Measurements from ENCODE around the gene SPDYE1.

GRCh38 chr7:44045226-44046014 is 47.7 kb downstream of the SPDYE1 start:
- no peak for TF ChIP-seq ZNF10 (tag by site-specific recombination; IDR thresholded peaks at IDR 0.05)
- TF ChIP-seq CTCF (tag by site-specific recombination; IDR thresholded peaks at IDR 0.05), result no peak
- TF ChIP-seq ZBTB11 (tag by site-specific recombination; conservative IDR thresholded peaks at IDR 0.05; ENCODE audit: low read depth), result no peak
- no peak for TF ChIP-seq ZNF514 (tag by site-specific recombination; IDR thresholded peaks at IDR 0.05)
- TF ChIP-seq YY1 (tag by site-specific recombination; IDR thresholded peaks at IDR 0.05), result no peak
- TF ChIP-seq BCL11A (tag by site-specific recombination; IDR thresholded peaks at IDR 0.05; ENCODE audit: low read depth), result no peak
- no peak for TF ChIP-seq ZNF433 (tag by site-specific recombination; IDR thresholded peaks at IDR 0.05; ENCODE audit: low read depth)
- TF ChIP-seq TRIM28 (IDR thresholded peaks at IDR 0.05; ENCODE audit: borderline replicate concordance, low read length), result no peak
